ENCODE data around the gene ZACN. TPM values are rescaled to one million over a fixed set of nuclear protein-coding genes. Genes with fewer than 3 reads are reported as not detected.

ZACN gene
- total RNA-seq (not detected in 2 replicates), polyA plus RNA-seq (0.05 and 0.18 TPM in 2 replicates), polyA minus RNA-seq (not detected in 2 replicates), Bru-seq, nascent RNA (not detected), BruChase-seq, experiment 1, labeled RNA remaining after a 6-hour chase (percentile 22 among the genes with signal in this experiment), BruChase-seq, experiment 2, labeled RNA remaining after a 2-hour chase (not detected)
- 0.03 and 0.13 TPM in 2 replicates for polyA plus RNA-seq (2011; cell fraction: cytosol; rRNA removed)
- 0.34 and 0.50 TPM in 2 replicates for polyA plus RNA-seq (2011; cell fraction: nucleus; rRNA removed)
- 0.41 and 3.6 TPM in 2 replicates for polyA plus RNA-seq (2012)
- polyA minus RNA-seq (2011; cell fraction: cytosol; rRNA and poly(A)+ RNA removed) = not detected
- polyA minus RNA-seq (2011; cell fraction: nucleus; rRNA and poly(A)+ RNA removed) = not detected in 2 replicates
- long read RNA-seq = 0 reads

- peaks cover 63 to 66% of the 10 kb centered on the region in 2 experiments for H3K27me3 ChIP-seq (ENCODE audit: control insufficient read depth in 2 of 2, insufficient read depth in 2 of 2, low read length in 2 of 2)
- H3K9me3 ChIP-seq (replicated peaks; ENCODE audit: control insufficient read depth, insufficient read depth, low read length) = no peaks in the 10 kb centered on the region
- no peaks in the 10 kb centered on the region for H3K4me1 ChIP-seq (ENCODE audit: control insufficient read depth, extremely low read depth, insufficient read depth, low read length)
- dilution Hi-C loops (cut with MboI; ENCODE audit: extremely low pct_ligation_motif_present, low sequenced_read_pairs) (no loop called here), intact Hi-C loops (cut with micrococcal nuclease) (loop anchor here (5.0 kb wide), 1 partner anchor 67 kb away; no protein-coding TSS in a partner anchor)
- TF ChIP-seq GATA2 (IDR thresholded peaks at IDR 0.05; ENCODE audit: insufficient read depth, insufficient read length, low read depth, low read length) (no peak), POLR2A (IDR thresholded peaks at IDR 0.05; ENCODE audit: low read depth, low read length) (no peak), CTCF (IDR thresholded peaks at IDR 0.05; ENCODE audit: extremely low read depth in 1 of 2, insufficient read depth in 1 of 2, low read depth in 1 of 2, low read length in 2 of 2) (no peak), FOS (IDR thresholded peaks at IDR 0.05; ENCODE audit: borderline replicate concordance, insufficient read depth, low read length) (no peak), POLR2AphosphoS5 (IDR thresholded peaks at IDR 0.05; ENCODE audit: insufficient read depth, low read depth, low read length) (no peak), EZH2 (IDR thresholded peaks at IDR 0.05; ENCODE audit: borderline replicate concordance, low read depth, low read length, severe bottlenecking) (no peak), MAX (IDR thresholded peaks at IDR 0.05; ENCODE audit: insufficient read depth, insufficient read length) (no peak), JUN (IDR thresholded peaks at IDR 0.05; ENCODE audit: borderline replicate concordance, insufficient read depth, insufficient read length, low read depth) (no peak), MYC (IDR thresholded peaks at IDR 0.05; ENCODE audit: low read depth, low read length) (no peak)
- H3K27ac ChIP-seq (ENCODE audit: insufficient read depth, low read depth, low read length) = no peak within 1 kb of the TSS
- no peak within 1 kb of the TSS for H3K4me2 ChIP-seq (ENCODE audit: insufficient read depth, low read length)
- ChIA-PET CTCF (interaction anchor here (1.6 kb wide), 1 partner anchor 65 kb away, joined by 4 read pairs; no protein-coding TSS in a partner anchor), POLR2A (no interaction called here)
- no TSS peak for BruUV-seq (replicated peaks)
- no peak within 1 kb of the TSS for H3K4me3 ChIP-seq (replicated peaks in 1 of 3; ENCODE audit: insufficient read depth in 1 of 3, low read depth in 1 of 3, low read length in 3 of 3)
- no peak within 1 kb of the TSS for H2AFZ ChIP-seq (ENCODE audit: low read depth, low read length)
- DNase-seq (ENCODE audit: low read depth, low spot score) (no peak), FAIRE-seq (no peak)
- peaks cover 0 to 16% of the 10 kb centered on the region in 2 experiments for H3K36me3 ChIP-seq (ENCODE audit: control insufficient read depth in 2 of 2, extremely low read depth in 1 of 2, insufficient read depth in 2 of 2, low read length in 2 of 2)
- H3K9ac ChIP-seq (replicated peaks; ENCODE audit: extremely low read depth, insufficient read depth, low read length) = no peak within 1 kb of the TSS
- H4K20me1 ChIP-seq (replicated peaks; ENCODE audit: control insufficient read depth, extremely low read depth, insufficient read depth, low read length) = no peaks in the 10 kb centered on the region
- H3K9me1 ChIP-seq (replicated peaks; ENCODE audit: control insufficient read depth, extremely low read depth, insufficient read depth, low read length) = no peaks in the 10 kb centered on the region
- H3K79me2 ChIP-seq (ENCODE audit: control insufficient read depth, insufficient read depth, low read length) = no peaks in the 10 kb centered on the region
These were observed at the start of gene ZACN for GRCh38 chr17:76078860-76079534. ZACN (plus strand) TSS chr17:76079182; CDS start chr17:76079265, 83 bp downstream.

All from endothelial cell of umbilical vein (primary cell).